ENCODE results near the gene DENND2A. TPM values are rescaled to one million over a fixed set of nuclear protein-coding genes. Genes with fewer than 3 reads are reported as not detected.

Gene DENND2A
- total and polyA plus RNA-seq, 4 donors: 1.2 to 7.4 (median 2.3) TPM

DNA sequence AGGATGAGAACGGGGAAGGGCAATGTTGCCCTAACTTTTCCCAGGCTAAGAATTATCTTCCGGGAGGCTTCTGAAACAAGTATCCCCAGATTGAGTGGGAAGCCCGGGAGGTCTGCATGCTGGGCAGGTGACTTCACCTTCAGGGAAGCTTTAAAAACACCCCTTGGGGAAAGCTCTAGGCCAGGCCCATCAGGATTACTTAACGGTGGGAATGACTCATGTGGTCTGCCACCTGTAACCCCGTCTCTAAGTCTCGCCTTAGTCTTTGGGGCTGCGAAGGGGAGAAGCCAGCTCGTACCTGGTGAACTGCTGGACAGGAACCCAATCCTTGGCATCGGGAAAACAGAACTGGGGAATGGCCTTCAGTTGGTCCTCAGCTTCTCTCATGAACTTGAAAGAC, 81.2 kb downstream of the DENND2A start:
- Histone ChIP-seq H3K9ac (ENCODE audit: low read depth in 1 of 2, low read length in 2 of 2) (no peak overlapping the region), H3K36me3 (ENCODE audit: control insufficient read depth in 4 of 4, insufficient read depth in 3 of 4, low read depth in 1 of 4, low read length in 3 of 4) (no peaks in the 10 kb centered on the region), H3K27ac (ENCODE audit: low read depth in 1 of 2, low read length in 2 of 2) (no peak overlapping the region), H3K4me3 (ENCODE audit: low read depth in 1 of 3, low read length in 3 of 3) (no peak overlapping the region), H3K4me1 (ENCODE audit: control insufficient read depth in 4 of 4, insufficient read depth in 4 of 4, low read length in 3 of 4) (no peaks in the 10 kb centered on the region), H3K27me3 (ENCODE audit: control insufficient read depth in 4 of 4, insufficient read depth in 4 of 4, low read length in 3 of 4) (no peaks in the 10 kb centered on the region), H3K9me3 (ENCODE audit: control insufficient read depth in 4 of 4, low read length in 3 of 4) (no peaks in the 10 kb centered on the region)
- WGBS: 92% methylated on average over 9 of the region's 9 CpGs
- no peak for DNase-seq (ENCODE audit: low spot score)
- TF ChIP-seq YY1 (IDR thresholded peaks at IDR 0.05) (no peak), JUND (IDR thresholded peaks at IDR 0.05) (no peak), EGR1 (IDR thresholded peaks at IDR 0.05; ENCODE audit: low read depth in 2 of 2) (no peak), RAD21 (IDR thresholded peaks at IDR 0.05) (no peak), HNF4G (IDR thresholded peaks at IDR 0.05) (no peak), SP1 (IDR thresholded peaks at IDR 0.05) (no peak), FOXA1 (IDR thresholded peaks at IDR 0.05) (no peak), TAF1 (conservative IDR thresholded peaks at IDR 0.05) (no peak)
- TF ChIP-seq, protein P1, sequence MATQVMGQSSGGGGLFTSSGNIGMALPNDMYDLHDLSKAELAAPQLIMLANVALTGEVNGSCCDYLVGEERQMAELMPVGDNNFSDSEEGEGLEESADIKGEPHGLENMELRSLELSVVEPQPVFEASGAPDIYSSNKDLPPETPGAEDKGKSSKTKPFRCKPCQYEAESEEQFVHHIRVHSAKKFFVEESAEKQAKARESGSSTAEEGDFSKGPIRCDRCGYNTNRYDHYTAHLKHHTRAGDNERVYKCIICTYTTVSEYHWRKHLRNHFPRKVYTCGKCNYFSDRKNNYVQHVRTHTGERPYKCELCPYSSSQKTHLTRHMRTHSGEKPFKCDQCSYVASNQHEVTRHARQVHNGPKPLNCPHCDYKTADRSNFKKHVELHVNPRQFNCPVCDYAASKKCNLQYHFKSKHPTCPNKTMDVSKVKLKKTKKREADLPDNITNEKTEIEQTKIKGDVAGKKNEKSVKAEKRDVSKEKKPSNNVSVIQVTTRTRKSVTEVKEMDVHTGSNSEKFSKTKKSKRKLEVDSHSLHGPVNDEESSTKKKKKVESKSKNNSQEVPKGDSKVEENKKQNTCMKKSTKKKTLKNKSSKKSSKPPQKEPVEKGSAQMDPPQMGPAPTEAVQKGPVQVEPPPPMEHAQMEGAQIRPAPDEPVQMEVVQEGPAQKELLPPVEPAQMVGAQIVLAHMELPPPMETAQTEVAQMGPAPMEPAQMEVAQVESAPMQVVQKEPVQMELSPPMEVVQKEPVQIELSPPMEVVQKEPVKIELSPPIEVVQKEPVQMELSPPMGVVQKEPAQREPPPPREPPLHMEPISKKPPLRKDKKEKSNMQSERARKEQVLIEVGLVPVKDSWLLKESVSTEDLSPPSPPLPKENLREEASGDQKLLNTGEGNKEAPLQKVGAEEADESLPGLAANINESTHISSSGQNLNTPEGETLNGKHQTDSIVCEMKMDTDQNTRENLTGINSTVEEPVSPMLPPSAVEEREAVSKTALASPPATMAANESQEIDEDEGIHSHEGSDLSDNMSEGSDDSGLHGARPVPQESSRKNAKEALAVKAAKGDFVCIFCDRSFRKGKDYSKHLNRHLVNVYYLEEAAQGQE (IDR thresholded peaks at IDR 0.05): no peak
- TF ChIP-seq, protein P2, sequence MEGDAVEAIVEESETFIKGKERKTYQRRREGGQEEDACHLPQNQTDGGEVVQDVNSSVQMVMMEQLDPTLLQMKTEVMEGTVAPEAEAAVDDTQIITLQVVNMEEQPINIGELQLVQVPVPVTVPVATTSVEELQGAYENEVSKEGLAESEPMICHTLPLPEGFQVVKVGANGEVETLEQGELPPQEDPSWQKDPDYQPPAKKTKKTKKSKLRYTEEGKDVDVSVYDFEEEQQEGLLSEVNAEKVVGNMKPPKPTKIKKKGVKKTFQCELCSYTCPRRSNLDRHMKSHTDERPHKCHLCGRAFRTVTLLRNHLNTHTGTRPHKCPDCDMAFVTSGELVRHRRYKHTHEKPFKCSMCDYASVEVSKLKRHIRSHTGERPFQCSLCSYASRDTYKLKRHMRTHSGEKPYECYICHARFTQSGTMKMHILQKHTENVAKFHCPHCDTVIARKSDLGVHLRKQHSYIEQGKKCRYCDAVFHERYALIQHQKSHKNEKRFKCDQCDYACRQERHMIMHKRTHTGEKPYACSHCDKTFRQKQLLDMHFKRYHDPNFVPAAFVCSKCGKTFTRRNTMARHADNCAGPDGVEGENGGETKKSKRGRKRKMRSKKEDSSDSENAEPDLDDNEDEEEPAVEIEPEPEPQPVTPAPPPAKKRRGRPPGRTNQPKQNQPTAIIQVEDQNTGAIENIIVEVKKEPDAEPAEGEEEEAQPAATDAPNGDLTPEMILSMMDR (IDR thresholded peaks at IDR 0.05; ENCODE audit: low read depth, low read length, missing input control): no peak

DNA sequence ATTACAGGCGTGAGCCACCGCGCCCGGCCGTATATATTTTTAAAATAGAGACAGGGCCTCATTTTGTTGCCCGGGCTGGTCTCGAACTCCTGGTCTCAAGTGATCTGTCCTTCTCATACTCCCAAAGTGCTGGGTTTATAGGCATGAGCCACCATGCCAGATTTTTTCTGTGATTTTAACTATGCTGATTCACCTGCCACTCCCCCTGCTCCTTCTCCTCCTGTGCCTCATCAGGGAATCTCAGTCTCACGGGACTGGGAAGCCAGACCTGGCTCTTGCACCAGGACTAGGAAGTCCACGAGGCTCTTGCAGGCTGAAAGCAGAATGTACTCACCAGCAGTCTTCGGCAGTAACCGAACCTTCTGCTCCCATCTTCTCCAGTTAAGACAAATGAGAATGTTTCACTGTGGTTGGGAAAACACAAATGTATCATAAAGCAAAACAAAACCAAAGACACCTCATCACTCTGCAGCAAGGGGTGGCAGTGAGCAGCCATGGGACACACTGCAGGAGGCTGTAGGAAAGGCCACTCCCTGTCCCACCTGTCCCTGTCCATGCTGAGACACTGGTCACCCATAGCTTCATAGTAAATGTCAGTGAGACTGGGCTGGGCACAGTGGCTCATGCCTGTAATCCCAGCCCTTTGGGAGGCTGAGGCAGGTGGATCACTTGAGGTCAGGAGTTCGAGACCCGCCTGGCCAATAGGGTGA, 82.6 kb downstream of the DENND2A start:
- TF ChIP-seq SP1 (IDR thresholded peaks at IDR 0.05): no peak
- no peak for TF ChIP-seq RAD21 (IDR thresholded peaks at IDR 0.05)
- TF ChIP-seq, protein P2 (IDR thresholded peaks at IDR 0.05; ENCODE audit: low read depth, low read length, missing input control): no peak
- no peak for TF ChIP-seq HNF4A (conservative IDR thresholded peaks at IDR 0.05)
- TF ChIP-seq, protein P3, sequence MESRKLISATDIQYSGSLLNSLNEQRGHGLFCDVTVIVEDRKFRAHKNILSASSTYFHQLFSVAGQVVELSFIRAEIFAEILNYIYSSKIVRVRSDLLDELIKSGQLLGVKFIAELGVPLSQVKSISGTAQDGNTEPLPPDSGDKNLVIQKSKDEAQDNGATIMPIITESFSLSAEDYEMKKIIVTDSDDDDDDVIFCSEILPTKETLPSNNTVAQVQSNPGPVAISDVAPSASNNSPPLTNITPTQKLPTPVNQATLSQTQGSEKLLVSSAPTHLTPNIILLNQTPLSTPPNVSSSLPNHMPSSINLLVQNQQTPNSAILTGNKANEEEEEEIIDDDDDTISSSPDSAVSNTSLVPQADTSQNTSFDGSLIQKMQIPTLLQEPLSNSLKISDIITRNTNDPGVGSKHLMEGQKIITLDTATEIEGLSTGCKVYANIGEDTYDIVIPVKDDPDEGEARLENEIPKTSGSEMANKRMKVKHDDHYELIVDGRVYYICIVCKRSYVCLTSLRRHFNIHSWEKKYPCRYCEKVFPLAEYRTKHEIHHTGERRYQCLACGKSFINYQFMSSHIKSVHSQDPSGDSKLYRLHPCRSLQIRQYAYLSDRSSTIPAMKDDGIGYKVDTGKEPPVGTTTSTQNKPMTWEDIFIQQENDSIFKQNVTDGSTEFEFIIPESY (IDR thresholded peaks at IDR 0.05): no peak
- TF ChIP-seq, protein P4, sequence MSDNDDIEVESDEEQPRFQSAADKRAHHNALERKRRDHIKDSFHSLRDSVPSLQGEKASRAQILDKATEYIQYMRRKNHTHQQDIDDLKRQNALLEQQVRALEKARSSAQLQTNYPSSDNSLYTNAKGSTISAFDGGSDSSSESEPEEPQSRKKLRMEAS (IDR thresholded peaks at IDR 0.05): no peak
- TF ChIP-seq YY1 (IDR thresholded peaks at IDR 0.05): no peak
- TF ChIP-seq, protein P5, sequence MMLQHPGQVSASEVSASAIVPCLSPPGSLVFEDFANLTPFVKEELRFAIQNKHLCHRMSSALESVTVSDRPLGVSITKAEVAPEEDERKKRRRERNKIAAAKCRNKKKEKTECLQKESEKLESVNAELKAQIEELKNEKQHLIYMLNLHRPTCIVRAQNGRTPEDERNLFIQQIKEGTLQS (IDR thresholded peaks at IDR 0.05): no peak
- TF ChIP-seq FOXA2 (IDR thresholded peaks at IDR 0.05): no peak
- TF ChIP-seq NR2F2 (IDR thresholded peaks at IDR 0.05): no peak
- no peak for TF ChIP-seq HNF4G (IDR thresholded peaks at IDR 0.05)
- no peak for TF ChIP-seq FOXA1 (IDR thresholded peaks at IDR 0.05)
- no peak for TF ChIP-seq GABPA (IDR thresholded peaks at IDR 0.05 in 1 of 2, conservative IDR thresholded peaks at IDR 0.05 in 1 of 2)
- TF ChIP-seq EGR1 (IDR thresholded peaks at IDR 0.05; ENCODE audit: low read depth in 2 of 2): no peak
- TF ChIP-seq, protein P1 (IDR thresholded peaks at IDR 0.05): no peak
- H3K27me3 ChIP-seq (ENCODE audit: control insufficient read depth in 4 of 4, insufficient read depth in 4 of 4, low read length in 3 of 4): no peaks in the 10 kb centered on the region
- no peaks in the 10 kb centered on the region for H3K4me1 ChIP-seq (ENCODE audit: control insufficient read depth in 4 of 4, insufficient read depth in 4 of 4, low read length in 3 of 4)
- no peak overlapping the region for H3K27ac ChIP-seq (ENCODE audit: low read depth in 1 of 2, low read length in 2 of 2)
- no peaks in the 10 kb centered on the region for H3K36me3 ChIP-seq (ENCODE audit: control insufficient read depth in 4 of 4, insufficient read depth in 3 of 4, low read depth in 1 of 4, low read length in 3 of 4)
- 90% methylated on average over 13 of the region's 13 CpGs for WGBS
- no peaks in the 10 kb centered on the region for H3K9me3 ChIP-seq (ENCODE audit: control insufficient read depth in 4 of 4, low read length in 3 of 4)
- no peak for DNase-seq (ENCODE audit: low spot score)
- H3K9ac ChIP-seq (ENCODE audit: low read depth in 1 of 2, low read length in 2 of 2): no peak overlapping the region
- H3K4me3 ChIP-seq (ENCODE audit: low read depth in 1 of 3, low read length in 3 of 3): no peak overlapping the region

All from liver (tissue), 9 donors.